Measurements from ENCODE around the gene AGRP.

The AGRP gene

DNA sequence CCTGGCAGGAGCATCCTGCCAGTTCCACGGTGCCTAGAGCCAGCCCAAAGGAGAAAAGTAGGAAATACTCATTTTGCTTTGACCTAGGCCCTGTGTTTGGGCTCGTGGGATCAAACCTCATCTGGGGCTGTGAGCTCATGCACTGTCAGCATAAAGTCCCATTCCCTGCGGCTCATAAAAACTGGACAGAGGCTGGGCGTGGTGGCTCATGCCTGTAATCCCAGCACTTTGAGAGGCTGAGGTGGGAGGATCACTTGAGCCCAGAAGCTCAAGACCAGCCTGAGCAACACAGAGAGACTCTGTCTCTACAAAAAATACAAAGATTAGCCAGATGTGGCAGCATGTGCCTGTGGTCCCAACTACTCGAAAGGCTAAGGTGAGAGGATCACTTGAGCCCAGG lies 20.3 kb downstream of the AGRP start:
- DNase-seq: no peak

GRCh38 chr16:67462279-67462655 lies 21.1 kb downstream of the AGRP start:
- DNase-seq: no peak

DNA sequence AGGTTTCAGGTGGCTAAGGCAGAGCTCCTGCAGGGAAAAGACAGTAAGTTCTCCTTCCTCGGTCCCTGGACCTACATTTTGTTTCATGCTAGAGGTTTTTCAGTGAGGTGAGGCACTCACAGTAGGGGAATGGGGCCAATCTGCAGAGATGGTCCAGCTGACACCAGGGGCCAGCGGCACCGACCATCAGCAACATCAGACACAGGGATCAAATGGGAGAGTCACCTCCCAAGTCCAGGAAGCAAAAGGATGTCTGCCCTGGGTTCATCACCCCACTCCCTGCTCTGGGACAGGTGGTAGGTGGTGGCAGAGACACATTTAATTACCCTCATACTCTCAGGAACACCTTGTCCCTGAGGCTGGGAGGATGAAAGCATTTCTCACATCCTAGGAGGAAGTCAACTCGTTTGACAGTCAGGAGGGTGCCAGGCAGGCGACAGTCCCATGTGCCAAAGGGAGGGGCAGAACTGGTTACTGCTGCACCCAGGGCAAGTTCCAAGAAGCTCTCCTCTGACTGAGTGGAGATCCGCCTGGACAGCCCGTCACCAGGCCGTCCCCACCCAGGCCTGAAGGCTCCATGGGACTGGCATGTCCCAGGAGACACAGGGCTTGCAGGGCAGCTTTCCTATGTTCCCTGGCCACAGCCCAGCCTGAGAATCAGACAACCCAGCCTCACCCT lies 21.6 kb downstream of the AGRP start:
- DNase-seq: no peak

DNA sequence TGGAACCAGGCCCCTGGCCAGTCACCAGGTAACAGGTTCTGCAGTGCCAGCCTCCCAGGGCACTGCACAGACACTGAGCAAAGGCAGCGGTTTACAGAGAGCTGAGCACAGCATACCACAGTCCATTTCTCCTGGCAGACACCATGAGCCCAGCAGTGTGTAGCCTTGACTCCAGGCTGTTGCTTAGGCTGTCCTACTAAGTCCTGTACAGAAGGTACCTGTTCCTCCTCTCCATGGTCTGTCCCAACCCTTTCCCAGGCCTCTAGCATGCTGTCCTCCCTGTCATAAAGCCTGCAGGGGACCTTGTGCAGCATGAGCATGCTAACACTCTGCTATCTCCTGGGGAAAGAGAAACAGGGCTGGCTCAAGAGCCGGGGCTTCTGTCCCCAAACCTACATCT lies 22.4 kb downstream of the AGRP start:
- DNase-seq: no peak

GRCh38 chr16:67460168-67460567 lies 23.2 kb downstream of the AGRP start:
- no peak for DNase-seq

DNA sequence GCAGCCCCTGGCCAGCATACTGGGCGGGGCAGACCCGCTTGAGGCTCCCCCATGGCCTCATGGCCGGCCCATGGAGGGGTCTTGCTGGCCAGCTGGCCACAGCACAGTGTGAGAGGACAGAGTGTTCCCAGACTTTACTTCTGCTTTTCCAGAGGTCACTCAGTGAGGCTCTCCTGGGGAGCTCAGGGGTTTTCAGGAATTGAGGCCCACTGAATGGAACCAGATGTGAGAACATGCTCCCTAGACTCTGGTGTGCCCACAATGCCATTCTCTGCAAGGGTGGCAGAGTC lies 23.5 kb downstream of the AGRP start:
- no peak for DNase-seq

DNA sequence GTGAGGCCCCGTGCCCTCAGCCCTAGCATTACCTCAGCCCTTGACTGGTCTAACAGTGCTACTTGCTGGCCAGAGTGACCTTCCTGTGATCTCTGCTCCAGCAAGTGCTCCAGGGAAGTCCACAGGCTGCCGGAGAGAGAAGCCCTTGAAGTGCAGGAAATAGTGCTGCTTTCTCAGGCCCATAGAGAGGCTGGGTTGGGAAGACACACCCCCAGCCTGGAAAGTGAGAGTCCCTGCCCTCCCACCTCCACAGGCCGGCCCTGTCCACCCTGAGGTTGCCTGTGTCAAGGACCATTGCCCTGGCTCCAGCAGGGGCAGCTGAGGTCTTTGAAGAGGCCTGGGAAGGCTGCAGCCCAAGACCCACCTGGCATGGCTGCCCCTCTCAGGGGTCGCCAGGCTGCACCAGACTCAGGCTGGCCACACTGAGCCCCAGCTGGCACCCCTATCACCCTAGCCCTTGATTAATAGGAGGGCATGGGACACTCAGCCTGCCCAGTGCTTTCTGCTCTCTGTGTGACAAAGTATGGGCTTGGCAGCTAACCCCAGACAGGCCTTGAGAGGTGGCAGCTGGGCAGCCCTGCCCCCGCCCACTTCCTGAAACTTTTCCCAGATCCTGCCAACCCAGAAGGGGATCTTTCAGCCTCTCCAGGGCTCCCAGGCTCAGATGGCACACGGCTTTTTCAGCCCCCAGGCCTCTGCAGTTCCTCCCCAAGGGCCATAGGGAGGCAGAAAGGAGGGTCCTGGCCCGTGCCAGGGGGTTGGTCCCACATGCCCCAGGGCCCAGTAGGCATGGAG lies 24.1 kb downstream of the AGRP start:
- no peak for DNase-seq

- DNase-seq: no peak
Measured at GRCh38 chr16:67458121-67458641, 25.2 kb downstream of the AGRP start.

DNA sequence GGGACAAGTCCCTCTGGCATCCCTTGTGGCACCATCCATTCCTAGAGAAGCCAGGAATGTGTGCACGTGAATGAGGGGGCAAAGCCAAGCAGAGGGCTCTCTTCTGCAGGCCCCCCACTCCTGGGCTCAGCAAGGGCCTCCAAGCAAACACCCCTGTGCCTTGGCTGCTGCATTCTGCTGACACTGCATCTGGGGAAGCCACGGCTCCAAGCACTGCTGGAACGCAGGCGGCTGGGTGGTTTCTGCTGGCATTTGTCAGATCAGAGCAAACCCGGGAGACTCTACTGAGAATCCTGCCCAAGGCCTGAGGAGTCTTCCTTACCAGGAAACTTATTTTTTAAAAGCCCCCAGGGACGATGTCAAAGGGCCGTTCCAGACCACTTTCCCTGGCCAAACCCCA lies 25.7 kb downstream of the AGRP start:
- no peak for DNase-seq

GRCh38 chr16:67456391-67457081 lies 26.8 kb downstream of the AGRP start:
- no peak for DNase-seq

DNA sequence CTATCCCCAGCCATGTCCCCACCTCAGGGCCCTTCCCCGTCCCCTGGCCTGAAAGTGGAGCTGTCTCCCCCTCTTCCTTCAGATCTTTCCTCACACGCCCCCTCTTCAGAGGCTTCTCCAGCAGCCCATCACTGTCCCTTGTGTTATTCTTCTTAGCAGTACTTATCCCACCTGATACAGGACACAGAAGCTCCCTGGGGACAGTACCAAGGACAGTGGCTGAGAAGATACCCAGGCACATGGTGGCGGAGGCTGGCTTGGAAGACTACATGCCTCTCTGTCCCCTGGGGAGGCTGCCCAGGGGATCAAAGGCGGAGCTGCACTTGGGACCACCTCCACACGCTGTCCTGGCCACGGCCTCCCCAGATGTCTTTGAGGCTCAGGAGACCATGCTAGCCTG lies 28.5 kb downstream of the AGRP start:
- DNase-seq: no peak

- no peak for DNase-seq
Measured at GRCh38 chr16:67454104-67454503, 29.2 kb downstream of the AGRP start.

DNA sequence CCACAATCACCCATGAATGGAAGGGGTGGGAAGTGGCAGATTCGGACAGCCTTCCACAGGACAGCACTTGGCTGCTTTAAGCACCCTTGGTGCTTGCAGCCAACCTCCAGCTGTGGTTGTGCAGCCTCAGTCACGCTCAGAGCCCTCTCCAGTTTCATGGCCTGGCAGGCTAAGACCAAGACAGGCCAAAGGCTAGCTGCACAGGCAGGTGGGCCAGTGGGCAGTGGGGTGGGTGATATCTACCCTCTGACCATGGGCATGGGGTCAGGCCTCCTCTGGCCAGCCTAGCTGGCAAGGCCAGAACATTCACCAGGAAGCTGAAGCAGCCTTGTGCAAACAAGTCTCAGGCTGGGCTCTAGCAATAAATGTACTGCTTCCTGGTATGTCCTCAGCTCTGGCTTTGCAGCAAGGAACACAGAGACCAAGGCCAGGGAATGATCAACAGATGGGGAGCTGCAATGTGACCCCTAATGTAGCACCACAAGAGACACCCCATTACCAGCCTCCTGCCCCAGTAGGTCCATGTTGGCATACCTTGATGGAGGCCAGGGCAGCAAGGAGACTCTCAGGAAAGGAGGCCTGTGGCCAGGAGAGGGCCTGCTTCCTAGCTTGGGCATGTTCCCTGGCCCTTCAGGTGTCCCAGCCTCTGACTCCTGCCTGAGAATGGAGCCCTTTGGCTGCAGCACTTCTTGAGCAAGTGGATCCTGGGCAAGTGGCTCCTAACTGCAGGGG lies 31.5 kb downstream of the AGRP start:
- DNase-seq: no peak

GRCh38 chr16:67451061-67451703 lies 32.2 kb downstream of the AGRP start:
- DNase-seq: no peak

- DNase-seq: no peak
Measured at GRCh38 chr16:67449739-67450138, 33.6 kb downstream of the AGRP start.

DNA sequence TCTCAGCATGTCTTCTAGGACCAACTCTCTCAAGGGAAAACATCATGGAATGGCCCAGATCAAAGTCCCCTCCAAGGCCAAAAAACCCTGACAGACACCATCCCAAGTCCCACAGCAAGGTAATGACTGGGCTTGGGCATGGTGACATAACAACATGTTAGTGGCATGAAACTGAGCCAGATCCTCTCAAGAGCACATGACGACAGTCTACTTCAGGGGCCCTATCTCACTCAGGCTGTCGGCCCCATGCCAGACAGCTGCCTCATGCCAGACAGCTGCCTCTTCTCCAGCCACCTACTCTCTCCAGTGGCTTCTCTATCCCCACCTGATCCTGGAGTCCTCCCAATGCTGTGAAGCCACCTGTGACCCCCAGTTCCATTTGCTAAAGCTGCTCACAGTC lies 34.0 kb downstream of the AGRP start:
- DNase-seq: no peak

DNA sequence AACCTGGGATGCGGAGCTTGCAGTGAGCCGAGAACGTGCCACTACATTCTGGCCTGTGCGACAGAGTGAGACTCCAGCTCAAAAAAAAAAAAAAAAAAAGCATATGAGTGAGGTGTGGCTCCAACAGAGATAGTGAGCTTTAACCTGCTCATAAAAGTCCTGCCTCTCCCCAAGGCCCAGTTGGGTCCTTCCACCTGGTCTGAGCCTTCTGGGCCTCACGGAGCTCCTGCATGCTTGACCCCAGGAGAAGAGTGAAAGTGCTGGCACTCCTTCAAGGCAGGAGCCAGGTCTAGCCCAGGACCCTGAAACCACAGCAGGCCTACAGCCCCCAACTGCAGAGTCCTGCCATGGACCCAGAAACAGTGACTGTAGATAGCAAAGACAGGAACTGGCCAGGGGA lies 34.8 kb downstream of the AGRP start:
- DNase-seq: no peak

- peak; percentile 87 for DNase-seq
Measured at GRCh38 chr16:67447508-67448076, 35.8 kb downstream of the AGRP start.

GRCh38 chr16:67446968-67447507 lies 36.3 kb downstream of the AGRP start:
- DNase-seq: no peak

GRCh38 chr16:67445913-67446907 lies 37.1 kb downstream of the AGRP start:
- no peak for DNase-seq

DNA sequence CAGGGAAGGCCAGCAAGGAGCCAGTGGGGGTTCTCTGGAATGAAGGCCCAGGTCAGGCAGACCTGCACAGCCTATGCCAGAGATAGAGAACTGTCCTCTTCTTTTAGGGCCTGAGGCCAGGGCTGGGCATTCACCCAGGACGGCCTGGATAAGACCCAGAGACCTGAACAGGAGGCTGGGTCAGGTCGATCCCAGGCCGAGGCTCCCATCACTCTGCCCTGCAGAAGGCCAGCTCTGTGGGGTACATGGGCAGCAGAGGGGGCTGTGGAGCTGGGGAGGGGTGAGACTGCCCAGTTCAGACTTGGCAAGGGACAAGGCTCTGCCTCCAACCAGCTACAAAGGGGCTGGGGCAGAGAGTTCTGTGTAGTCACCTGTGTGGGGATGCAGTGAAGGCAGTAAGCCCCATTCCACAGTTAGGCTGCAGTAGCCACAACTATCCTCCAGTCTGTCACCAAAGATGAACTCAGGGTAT lies 37.9 kb downstream of the AGRP start:
- no peak for DNase-seq
